HG03159 (cell line): ENCODE data around the gene EFCAB11.
A peak's percentile ranks its signal among the peaks of the same experiment; 100 is the strongest.

Source experiments
- ATAC-seq: cut with Tn5 transposase; IDR thresholded peaks from one replicate; pipeline ENCODE4 v1.9.1; 2021; ENCODE audit warnings: mild to moderate bottlenecking, moderate library complexity; ENCODE audit not compliant: unreplicated experiment

The EFCAB11 gene, protein sequence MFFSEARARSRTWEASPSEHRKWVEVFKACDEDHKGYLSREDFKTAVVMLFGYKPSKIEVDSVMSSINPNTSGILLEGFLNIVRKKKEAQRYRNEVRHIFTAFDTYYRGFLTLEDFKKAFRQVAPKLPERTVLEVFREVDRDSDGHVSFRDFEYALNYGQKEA

DNA sequence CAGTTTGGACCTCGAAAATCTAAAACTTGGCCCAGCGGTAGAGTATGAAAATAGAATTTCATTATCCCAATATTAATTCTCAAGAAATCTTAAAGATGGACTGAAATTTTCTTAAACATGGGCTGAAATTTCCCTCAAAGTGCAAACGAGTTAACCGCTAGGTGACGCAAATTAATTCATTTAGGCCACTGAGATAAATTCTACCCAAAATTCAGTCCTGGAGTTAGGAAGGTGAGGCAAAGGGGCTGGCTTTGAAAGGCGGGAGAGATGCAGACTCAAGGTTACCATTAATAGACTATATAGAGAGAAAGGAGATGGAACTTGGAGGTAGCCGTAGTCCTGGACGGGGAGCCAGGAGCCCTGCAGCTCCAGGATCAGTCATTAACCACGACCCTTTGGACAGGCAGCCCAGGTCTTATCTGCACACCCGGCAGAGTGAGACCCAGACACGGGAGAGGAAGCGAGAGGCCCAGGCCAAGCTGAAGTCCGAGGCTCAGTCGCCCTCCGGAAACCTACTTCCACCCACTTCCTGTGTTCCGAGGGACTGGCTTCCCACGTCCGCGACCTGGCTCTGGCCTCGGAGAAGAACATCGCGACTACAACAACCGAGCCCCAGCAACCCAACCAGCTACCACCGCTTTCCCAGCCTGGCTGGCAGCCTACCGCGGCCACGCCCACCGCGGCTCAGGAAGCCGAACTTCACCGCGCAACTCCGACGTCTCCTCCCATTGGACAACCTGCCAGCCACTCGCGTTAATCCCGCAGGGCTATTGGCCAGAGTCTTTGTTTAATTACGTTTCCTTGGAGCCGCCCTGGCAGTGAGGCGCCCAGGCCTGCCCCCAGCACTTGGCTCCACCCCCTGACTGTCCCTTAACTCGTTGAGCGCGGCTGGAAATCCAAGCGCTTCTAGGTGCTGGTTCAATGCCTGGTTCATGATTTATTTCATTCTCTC lies at the start of gene EFCAB11:
Gene EFCAB11 (minus strand): TSS at position 661 of the 952 bp plus-strand sequence. CDS start 70 bp downstream, at position 591.
- ATAC-seq: peak; percentile 81

DNA sequence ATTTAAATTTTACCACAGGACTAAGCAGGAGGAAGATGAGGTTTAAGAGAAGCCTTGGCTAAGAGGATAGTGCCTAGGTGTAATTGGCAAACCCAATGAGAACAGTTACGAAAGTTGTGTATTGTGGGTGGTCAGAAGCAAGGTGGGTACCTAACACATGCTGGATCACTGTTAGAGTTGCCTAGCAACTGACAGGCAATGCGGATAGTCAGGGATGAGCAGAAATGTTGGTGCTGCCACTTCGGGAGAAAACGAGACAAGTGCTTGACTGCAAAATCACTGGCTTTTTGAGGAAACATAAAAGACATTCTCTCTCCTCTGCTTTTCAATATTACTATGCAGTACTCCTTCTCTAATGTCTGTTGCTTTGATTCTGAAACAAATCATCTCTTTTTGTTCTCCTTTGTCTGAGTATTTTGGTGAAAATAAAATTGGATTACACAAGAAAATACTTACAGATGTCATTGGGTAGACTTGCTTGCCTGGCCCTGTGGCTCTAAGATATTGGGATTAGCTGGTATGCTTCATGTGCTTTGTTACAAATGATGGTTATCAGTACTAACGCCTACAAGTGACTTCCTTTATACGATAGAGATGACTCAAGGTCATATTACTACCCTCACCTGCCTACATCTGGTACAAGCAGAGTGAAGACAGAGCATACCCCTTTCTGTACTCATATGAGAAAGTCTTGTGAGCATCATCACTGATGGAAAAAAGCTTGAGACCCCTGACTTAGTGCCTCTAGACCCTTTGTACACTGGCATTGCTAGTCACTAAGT lies 49.2 kb upstream of the EFCAB11 start:
- ATAC-seq: no peak

DNA sequence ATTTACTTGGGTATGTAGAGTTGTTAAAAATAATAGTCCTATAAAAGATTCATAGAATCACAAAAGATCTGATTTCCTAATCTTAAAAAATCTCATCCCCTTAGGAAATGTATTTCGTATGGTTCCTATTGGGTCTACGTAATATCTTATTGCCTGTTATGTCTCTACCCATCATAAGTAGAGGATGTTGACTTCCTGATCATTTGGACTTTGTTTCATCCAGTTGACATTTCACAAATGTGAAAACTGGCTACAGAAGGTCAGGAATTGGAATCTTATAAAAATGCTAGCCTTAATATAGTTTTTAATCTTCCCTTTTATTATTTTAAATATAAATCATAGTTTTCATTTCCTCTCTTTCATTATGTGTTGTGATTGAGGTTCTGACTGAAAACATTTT lies 46.4 kb upstream of the EFCAB11 start:
- no peak for ATAC-seq

DNA sequence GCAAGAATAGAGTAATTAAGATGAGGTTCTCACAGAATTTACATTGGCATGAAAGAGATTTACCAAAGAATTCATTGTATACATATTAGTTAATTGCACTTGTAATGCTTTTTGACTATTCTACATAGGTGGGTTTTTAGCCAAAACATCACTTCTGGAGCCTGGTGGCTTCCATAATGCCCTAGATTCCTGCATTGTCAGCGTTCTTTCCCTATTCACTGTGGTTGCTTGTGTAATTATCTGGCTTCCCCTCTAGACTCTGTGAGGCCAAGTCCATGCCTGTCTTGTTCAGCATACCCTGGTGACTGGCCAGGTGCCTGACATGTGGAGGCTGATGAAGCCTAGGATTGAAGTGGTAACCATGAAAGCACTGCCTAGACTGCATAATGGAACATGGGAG lies 42.4 kb upstream of the EFCAB11 start:
- ATAC-seq: no peak

DNA sequence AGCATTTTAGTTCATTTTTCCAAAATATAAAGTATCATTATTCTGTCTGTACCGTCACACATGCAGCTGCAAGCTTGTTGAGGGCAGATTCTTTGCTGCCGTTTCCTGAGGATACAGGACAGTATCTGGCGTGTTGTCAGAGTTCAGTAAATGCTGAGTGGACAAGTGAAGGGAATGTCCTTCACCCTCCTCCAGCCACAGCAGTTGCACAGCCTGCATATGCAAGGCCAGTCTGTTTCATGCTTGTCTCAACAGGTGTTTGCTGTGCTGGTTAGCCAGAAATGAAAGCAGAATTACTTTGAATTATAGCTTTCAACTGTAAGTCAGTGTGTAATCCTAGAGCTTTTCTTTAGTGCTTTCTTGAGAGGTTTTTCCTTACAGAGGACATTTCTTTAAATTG lies 37.7 kb upstream of the EFCAB11 start:
- no peak for ATAC-seq

DNA sequence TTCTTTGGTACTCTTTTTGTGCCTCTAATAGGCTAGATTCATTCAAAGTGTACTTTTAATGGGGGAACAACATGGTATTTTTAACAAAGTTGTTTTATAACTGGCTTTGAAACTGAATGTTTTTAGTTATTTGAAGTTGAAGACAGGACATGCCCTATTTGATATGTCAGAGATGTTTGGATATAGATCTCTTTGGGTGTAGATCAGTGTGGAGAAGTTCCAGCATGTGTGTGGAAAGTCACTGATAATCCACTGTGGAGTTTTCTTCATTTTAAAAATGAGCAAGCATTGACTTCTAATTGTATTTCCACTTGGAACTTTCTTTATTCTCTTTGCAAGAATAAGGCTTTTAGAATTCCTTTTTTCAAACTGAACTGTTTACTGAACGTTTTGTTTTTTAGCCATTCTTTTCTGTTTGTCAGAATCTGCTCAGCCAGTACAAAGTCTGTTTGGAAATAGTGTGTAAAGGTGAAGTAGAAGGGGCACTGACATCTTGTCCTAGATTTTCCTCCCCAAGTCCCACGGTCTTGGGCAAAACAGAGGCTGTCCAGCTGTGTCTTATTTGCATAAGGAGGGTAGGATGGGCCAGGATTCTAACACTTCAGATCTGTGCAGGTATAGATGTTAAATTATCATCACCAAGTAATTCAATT lies 36.2 kb upstream of the EFCAB11 start:
- no peak for ATAC-seq

DNA sequence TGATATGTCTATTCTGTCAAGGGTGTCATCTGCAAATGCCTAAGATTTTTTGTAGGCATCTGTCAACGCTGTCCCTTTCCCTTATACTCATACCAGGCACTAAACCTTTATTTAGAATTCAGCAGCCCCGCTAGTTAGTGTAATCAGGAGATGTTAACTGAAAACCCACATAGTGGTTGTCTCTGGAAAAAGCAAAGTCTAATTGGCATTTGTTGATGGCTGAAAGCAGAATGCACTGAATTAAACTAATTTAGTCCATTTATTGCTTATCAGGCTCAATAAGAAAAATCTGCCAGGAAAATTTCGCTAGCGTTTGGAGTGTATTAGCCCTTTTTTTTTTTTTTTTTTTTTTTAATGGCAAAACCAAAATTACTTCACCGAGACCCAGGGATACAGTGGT lies 35.7 kb upstream of the EFCAB11 start:
- no peak for ATAC-seq

DNA sequence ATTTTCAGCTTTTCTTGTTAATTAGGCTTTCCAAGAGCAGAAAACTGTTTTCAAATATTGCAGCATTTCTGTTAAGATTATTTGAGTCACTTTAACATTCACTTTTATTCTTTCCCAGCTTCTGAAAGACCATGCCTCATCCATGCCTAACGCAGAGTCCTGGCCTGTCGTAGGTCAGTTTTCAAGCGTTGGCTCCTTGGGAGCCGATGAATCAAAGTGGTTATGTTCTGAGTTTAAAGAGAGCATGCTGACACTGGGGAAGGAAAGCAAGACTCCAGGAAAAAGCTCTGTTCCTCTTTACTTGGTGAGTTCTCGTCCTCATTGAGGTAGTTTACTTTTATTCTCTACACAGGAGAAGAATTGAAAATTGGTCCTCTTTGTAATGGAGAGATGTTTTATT lies 34.3 kb upstream of the EFCAB11 start:
- ATAC-seq: no peak

DNA sequence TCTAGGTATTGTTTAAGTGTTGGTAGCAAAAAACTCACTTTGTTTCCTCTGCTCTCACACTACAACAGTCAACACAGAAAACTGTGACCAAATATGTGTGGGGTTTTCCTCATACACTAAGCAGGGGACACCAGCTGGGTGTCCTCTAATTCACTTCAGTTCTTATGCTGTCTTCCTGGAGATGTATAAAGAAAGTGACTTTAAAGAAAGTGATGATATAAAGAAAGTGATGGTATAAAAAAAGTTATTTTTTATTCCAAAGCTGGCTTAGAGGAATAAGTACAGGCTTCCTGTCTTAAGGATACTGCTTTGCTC lies 32.6 kb upstream of the EFCAB11 start:
- ATAC-seq: no peak

DNA sequence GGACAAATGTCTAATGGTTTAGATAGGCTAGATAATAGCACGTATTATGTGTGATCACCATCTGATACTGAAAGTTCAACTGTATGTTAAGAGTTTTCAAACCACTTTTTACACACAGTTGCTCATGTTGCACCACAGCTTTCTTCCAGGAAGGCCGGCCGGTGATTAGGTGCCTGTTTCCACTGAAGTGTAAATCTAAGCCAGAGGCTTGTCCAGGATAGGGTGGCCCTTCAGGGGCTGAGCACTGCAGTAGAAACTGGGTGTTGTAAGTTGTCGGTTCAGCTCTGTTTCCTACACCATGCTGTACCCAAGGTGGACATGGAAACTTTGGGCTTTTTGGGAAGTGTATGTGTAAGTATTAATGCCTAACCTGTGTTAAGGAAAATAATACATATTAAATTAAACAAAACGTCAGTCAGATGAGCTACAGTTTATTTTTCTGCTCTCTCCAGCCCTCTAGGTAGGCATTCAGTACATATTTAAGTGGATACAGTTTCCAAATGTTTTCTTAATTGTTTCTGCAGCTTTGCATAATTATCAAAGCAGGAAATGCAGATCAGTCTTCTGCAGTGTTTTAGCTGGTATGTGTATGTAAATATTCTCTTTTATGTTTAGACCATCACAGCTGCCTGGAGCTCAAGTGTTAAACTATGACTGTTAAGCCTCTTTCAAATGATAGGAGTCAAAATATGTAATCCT lies 32.1 kb upstream of the EFCAB11 start:
- ATAC-seq: no peak

DNA sequence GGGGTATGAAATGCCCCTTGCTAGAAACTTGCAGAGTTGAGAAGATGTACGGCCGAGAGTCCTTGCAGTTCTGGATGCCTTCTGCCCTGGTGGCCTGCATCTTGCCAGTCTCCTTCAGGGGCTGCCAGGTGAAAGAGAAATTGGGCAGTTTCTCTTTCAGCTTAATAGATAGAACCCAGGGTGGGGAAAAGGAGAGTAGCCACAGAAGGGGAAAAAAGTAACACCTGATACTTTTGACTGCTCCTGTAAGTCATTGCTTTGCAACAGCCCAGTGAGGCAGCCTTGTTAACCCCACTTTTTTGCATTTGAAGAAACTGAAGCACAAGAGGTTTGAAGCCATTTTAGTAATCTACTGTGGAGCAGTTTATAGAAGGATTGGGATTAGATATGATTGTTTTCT lies 28.8 kb upstream of the EFCAB11 start:
- ATAC-seq: no peak

DNA sequence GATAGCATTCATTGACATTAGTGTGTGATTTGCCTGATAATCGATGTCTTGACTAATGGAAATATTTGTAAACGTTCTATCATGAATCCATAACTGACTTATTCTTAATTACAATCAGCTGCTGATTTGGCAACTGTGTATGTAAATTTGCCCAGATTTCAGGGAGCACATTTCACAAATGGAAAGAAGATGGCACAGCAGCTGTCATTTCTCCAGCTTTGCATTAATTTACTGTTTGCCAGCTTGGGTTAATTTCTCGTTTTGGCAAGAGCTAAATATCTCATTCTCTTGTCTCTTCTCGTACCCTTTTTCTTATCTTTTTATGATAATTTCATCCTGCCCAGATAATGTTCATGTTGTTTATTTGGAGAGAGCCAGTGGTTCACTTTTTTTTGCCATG lies 24.1 kb upstream of the EFCAB11 start:
- ATAC-seq: no peak

DNA sequence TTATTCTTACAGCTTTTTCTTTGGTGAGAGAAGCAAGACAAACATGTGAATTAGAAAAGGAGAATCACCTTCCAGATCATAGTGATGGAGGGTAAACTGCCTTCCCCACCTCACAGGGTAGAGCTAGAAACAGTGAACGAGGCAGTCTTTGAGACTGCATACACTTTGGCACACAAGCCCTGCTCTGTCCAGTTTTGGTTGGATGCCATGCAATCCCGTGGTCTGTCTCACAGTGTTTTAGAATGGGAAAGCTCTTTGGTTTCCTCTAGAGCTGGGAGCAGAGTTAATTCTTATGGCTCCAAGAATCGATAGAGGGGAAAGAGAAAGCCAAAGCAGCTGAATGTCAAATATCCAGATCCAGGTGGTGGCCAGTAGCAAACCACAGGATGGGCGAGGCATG lies 23.1 kb upstream of the EFCAB11 start:
- ATAC-seq: no peak

DNA sequence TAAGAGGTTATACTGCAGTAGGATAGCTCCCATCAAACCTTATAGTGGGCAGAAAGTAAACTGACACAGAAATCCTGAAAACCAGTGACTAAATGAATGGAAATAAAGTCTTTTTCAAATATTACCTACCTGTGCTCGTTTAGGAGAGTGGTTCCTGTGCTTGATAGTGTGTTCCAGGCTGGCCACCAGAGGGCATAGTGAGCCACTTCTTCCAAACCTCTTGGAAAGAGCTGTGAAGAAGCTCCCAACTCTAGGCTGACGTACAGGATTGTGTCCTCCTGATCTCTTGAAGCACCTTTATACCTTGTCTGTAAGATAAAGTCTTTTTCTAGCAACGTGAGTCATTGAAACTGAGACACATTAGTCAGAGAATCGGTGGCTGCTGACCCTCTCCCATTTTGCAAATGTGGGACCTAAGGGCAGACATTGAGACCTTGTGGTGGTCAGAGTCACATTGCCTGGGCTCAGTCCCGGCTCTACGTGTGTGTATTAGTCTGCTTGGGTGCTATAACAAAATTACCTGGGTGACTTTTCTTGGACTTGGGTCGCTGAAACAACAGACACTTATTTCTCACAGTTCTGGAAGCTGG lies 18.8 kb upstream of the EFCAB11 start:
- peak; percentile 66 for ATAC-seq

DNA sequence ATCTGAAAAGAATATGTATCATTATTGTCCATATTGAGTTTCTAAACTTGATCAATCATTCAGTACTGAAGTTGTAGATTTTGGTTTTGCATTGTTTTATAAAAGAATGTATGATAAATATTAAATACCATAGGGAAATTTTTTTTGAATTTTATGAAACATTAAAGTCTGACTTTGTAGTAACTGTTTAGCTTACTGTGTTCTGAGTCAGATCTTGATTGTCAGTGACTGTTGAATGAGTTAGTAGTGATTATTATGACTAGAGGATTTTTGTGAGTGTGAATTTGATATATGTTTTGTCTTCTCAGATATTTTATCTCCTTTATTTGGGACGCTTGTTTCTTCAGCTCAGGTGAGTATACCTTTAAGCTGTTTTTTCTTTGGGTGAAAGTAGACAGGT lies 11.3 kb upstream of the EFCAB11 start:
- ATAC-seq: no peak

DNA sequence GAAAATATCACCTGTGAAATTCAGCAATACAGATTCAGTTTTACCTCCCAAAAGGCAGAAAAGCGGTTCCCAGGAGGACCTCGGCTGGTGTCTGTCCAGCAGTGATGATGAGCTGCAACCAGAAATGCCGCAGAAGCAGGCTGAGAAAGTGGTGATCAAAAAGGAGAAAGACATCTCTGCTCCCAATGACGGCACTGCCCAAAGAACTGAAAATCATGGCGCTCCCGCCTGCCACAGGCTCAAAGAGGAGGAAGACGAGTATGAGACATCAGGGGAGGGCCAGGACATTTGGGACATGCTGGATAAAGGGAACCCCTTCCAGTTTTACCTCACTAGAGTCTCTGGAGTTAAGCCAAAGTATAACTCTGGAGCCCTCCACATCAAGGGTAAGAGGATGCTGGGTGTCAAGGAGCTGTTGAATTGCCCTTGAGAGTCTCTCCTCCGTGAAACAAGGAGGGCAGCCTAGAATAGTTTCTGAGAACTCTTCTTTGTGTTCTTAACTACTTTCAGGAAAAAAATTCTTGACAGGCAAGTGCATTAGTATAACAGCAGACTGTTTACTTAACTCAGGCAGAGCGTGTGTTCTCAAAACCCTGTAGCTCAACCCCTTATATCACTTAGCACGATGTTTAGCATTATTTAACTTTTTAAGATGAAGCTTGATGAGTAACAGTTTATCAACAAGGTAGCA lies 8.9 kb upstream of the EFCAB11 start:
- no peak for ATAC-seq

DNA sequence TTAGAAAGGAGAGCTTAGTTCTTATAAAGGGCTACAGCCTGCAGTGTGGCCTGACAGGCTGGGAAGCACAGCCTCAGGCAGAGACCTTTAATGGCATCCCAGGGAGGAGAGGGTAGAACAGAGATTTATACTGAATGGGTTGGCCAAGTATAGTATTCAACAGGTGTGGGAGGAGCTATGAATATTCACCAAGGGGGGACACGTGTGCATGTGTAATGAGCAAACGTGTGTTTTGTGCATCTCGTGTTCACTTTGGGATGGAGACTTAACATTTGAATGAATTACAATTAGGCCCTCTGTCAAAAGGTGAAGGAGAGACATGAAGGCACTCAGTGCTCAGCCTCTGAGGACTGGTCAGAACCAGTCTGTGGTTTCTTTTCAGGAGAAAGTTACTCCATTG lies 6.4 kb upstream of the EFCAB11 start:
- ATAC-seq: no peak

DNA sequence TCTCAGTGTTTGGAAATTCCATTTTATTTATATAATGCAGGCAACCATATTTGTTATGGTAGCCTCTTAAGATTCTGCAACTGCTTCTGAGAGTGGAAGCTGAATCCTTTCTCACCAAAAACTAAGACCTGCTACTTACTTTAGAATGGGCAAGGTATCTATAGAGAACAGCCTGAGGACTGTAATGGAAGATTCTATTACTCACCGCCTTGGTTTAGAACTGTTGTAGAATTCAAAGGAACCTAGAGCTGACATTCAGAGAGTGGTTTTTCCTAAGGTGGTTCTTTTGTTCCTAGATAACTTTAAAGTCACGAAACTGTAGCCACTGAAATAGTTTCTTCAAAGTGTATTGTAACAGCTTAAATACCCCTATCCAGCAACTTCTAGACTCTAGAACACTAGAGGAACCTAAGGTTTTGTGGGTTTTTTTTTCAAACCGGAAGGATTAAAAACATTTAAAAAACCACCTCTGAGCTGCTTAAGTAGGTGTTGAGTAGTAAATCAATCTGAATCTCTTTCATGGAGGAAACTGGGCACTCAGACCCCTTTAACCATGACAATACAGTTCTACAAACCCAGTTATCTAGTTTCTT lies 5.4 kb upstream of the EFCAB11 start:
- ATAC-seq: no peak

DNA sequence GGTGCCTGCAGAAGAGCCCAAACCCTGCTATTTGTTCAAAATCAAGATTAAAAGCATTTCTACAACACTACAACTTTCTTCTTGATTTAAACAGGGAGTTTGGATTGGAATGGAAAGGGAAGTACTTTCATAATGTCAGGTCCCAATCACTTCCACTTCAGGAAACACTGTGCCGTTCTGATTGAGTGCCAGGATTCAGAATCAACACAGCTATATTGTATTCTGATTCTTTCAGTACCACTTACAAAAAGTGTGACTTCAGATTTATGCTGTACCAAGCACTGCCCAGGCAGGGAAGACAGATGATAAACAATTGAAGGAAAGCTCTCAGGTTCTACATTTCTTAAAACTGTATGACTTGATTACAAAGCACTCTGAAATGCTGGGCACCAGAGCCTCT lies 4.4 kb upstream of the EFCAB11 start:
- ATAC-seq: no peak
